Cardiac fibroblast (primary cell): ENCODE data around the gene DCTN5.
A peak's percentile ranks its signal among the peaks of the same experiment; 100 is the strongest.

Experiments
- DNase-seq, 2 donors: peaks; one replicate each; pipeline versions ENCODE4 v3.0.0 to v3.0.0-alpha.2; 2010; ENCODE audit warnings: low read depth in 2 of 2
- H3K4me3 ChIP-seq, 2 donors: replicated peaks in 1 of 2; 1 replicate in 1 of 2; 2 replicates in 1 of 2; pipeline ENCODE4 v1.5.1; 2011; ENCODE audit warnings: low read depth in 2 of 2, low read length in 2 of 2, mild to moderate bottlenecking in 2 of 2, moderate library complexity in 1 of 2
- TF ChIP-seq, protein P1 (sequence below): IDR thresholded peaks from one replicate; pipeline ENCODE4 v1.5.1; 2011; ENCODE audit warnings: low read depth, mild to moderate bottlenecking, low read length, inconsistent platforms

Gene DCTN5

DNA sequence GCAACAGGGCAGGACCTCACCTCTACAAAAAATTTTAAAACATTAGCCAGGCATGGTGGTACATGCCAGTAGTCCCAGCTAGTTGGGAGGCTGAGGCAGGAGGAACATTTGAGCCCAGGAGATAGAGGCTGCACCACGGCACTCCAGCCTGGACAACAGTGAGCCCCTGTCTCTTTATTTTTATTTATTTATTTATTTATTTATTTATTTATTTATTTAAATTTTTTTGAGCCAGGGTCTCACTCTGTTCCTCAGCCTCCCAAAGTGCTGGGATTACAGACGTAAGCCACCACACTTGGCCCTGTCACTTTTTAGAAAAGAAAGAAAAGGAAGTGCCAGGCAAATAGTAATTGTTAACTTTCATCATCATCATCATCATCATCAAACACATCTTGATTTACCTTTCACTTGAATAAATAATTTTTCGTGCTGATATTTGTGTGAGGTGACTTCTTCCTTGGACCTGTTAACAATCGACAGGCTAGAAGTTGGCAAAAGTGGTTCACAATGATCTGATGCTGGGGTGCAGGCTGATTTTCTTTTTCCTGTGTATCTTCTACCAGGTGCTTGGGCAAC is 6.7 kb upstream of the DCTN5 start:
- DNase-seq = no peak
- TF ChIP-seq, protein P1, sequence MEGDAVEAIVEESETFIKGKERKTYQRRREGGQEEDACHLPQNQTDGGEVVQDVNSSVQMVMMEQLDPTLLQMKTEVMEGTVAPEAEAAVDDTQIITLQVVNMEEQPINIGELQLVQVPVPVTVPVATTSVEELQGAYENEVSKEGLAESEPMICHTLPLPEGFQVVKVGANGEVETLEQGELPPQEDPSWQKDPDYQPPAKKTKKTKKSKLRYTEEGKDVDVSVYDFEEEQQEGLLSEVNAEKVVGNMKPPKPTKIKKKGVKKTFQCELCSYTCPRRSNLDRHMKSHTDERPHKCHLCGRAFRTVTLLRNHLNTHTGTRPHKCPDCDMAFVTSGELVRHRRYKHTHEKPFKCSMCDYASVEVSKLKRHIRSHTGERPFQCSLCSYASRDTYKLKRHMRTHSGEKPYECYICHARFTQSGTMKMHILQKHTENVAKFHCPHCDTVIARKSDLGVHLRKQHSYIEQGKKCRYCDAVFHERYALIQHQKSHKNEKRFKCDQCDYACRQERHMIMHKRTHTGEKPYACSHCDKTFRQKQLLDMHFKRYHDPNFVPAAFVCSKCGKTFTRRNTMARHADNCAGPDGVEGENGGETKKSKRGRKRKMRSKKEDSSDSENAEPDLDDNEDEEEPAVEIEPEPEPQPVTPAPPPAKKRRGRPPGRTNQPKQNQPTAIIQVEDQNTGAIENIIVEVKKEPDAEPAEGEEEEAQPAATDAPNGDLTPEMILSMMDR = no peak
- no peak overlapping the region for H3K4me3 ChIP-seq

DNA sequence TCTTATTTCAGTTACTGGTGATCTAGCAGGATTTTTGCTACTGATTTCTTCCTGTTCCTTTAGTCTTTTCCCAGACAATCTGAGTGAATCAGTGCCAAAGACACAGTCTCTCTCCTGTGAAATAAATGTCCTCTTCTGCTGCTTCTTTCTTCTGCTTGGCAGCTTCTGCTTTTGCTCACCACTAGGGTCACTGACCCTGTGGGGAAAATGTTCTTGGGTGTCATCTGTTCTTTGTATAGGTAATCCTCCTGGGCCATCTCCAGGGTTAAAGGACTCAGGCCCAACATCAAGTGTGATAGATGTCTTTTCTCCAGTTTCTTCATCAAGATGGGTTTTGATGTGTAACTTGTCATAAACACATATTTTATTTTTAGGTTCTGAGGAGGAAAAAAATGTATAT is 5.3 kb upstream of the DCTN5 start:
- TF ChIP-seq, protein P1 = no peak
- DNase-seq = no peak
- no peak overlapping the region for H3K4me3 ChIP-seq

DNA sequence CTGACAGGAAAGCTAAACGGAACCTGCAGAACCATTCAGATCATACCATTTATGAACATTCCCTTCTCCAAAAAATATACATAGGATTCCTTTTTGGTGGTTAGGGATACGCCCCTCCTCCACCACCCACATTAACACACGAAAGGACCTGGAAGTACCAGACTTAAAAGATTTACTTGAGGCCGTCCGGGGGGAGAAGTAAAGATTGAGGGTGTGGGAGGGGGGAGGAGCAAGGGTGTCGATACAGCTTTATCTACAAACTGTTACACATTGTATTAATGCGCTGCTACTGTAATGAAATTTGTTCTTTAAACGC is 693 bp upstream of the DCTN5 start:
- TF ChIP-seq, protein P1 = no peak
- H3K4me3 ChIP-seq = peak overlapping the region; percentile 98 to 100
- peak in 1 of 2 donors; percentile 8 for DNase-seq

DNA sequence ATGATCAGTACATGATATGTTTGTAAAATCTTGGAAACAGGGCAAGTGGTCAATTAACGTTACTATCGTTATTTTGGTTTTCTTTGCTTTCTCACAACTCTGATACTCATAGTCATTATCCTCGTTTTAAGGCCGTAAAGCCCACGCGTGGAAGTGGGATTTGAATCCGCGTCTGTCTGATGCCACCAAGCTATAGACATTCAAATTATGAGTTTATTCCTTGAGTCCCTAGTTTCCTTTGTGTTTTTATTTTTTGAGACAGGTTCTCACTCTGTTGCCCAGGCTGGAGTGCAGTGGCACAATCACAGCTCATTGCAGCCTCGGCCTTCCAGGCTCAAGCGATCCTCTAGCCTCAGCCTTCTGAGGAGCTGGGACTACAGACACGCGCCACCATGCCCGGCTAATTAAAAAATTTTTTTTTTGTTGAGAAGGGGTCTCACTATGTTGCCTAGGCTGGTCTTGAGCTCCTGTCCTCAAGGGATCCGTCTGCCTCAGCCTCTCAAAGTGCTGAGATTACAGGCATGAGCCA is 1.0 kb downstream of the DCTN5 start:
- DNase-seq = peak in 1 of 2 donors; percentile 9
- TF ChIP-seq, protein P1 = no peak
- peak overlapping the region; percentile 98 to 100 for H3K4me3 ChIP-seq

DNA sequence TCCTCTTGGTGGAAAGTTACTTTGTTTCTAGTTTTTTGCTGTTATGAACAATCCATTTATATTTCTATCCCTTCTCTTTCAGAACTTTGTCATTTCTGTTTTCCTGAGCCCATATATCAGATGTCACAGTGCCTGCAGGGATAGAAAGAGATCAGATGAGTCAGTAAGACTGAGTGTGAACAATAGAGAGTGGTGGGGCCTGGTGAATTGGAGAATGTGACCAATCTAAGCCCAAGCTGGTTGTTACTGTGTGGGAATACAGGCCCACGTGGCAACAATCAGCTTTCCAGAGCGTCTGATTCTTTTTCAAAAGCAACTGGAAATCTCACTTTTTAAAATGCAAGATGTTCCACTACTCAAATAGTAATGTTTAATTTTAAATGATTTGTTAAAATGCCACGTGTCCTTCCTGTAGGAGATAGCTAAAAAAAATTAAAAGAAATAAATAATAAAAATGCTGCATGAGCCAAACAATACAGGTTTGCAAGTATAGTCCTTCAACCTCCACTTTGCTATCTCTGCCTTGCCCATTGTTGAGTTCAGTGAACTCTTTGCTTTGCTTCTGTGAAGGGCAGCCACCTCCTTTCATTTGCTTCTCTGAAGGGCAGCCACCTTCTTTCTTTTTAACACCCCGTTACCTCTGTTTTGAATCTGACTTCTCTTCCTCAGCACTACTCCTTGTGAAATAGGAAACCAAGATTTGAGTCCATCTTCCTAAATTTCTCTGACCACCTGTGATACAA is 9.6 kb downstream of the DCTN5 start:
- TF ChIP-seq, protein P1 = no peak
- DNase-seq = peak in 1 of 2 donors; percentile 43

DNA sequence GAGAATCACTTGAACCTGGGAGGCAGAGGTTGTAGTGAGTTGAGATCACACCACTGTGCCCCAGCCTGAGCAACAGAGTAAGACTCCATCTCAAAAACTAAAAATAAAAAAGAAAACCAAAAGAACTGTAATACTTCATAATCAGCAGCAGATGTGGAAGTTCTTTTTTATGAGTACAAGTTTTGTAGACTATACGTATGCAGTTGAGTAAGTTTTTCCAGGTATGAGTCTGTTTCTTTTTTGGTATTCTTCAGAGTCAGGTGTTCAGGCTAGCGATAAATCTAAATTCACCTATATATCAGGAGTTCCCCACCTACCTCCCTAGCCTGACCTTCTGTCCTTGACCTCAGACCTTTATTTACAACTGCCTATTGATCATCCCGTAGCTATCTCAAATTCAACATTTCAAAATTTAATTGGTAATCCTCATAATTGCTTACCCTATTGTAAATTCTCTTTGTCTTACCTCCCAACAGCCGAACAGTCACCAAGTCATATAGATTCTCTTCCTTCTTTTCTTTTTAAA is 10.7 kb downstream of the DCTN5 start:
- no peak overlapping the region for H3K4me3 ChIP-seq
- TF ChIP-seq, protein P1 = no peak
- DNase-seq = no peak

More for the DNA sequence above, 9.6 kb downstream of the DCTN5 start:
- no peak overlapping the region for H3K4me3 ChIP-seq
